Hepatic stellate cell (primary cell): Measurements from ENCODE around the gene TMEM86B.
"Not testable (repeated sequence)": the region's sequence is repeated elsewhere in the genome, so short reads cannot be mapped to it uniquely, and the experiment has no call there.

Experiments
- DNase-seq: peaks from one replicate; pipeline ENCODE4 v3.0.0; 2011; ENCODE audit warnings: low spot score

The TMEM86B gene

GRCh38 chr19:55241935-55242464 is 13.4 kb upstream of the TMEM86B start:
- no peak for DNase-seq

DNA sequence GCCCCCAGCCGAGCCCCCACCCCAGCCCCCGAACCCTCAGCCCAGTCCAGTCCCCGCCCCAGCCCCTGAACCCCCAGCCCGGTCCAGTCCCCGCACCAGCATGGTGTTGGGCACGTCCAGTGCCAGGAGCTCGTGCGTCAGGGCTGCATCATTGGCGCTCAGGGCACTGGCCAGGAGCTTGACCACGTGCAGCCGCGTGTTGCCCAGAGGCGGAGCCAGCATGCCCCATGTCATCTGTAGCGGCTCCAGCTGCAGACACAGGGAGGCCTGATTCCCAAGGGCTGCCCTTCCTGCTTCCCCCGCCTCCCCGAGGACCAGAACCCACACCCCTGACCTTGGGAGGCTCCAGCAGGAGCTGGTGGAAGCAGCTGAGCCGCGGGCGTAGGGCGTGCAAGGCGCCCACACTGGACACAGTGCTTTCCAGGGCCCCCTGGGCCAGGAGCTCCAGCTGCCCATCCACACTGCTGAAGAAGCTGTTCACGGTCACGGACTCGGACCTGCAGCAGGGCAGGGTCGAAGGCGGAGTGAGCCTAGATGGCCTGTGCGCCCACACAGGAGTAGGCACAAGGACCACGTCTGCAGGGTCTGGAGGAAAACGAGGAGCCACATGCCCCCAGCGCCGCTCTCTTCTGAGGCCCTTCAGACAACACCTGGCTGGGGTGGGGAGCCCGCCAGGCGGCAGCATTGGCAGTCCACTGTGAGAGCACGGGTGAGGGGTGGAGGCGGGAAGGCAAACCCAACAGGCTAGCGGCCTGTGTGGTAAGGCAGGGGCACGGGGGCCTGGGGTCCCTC is 12.8 kb upstream of the TMEM86B start:
- no peak for DNase-seq

- no peak for DNase-seq
Observed at GRCh38 chr19:55240713-55241020, 12.1 kb upstream of the TMEM86B start.

DNA sequence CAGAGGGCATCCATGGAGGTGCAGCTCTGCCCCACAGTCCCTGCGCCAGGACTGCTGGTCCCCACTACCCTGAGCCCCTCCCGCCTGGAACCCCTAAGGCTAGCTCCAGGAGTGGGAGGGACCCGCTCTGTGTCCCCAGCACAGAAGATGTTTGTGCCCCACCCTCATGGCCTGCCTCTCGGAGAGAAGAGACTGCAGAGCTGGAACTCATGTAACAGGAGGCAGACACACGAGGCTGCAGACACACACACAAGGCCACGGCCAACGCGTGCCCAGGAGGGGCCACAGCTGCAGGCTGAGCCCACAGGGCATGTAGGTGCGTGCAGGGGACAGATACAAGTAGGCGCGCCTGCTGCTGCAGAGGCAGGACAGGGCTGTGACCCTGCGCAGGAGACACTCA is 10.4 kb upstream of the TMEM86B start:
- DNase-seq: no peak

- DNase-seq: no peak
Observed at GRCh38 chr19:55238030-55238429, 9.5 kb upstream of the TMEM86B start.

DNA sequence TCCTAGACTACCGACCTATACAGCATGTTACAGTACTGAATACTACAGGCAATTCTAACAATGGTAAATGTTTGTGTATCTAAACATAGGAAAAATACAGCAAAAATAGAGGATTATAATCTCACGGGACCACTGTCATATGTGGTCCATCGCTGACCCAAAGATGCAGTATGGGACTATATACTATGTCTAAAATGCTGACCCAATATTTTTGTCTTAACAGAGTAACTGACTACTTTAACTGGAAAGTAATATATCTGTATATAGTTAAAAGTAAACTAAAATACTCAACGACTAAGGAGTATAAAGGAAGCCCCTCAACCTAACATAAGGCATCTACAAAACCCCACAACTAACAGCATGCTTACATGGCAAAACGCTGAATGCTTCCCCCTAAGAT is 4.4 kb upstream of the TMEM86B start:
- no peak for DNase-seq

DNA sequence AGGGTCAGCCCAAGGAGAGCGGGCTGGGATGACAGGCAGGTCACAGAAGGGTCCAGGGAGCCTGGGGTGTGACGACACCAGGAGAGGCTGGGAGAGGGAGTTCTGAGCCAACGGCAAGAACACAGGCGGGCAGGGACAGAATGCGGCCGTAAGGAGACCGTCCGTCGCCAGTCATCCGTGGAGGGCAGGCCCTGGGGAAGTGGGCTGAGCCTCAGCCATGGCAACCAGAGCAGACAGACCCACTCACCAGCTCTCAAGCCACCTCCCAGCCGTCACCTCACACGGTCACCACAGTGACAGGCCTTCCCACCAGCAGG is 3.7 kb upstream of the TMEM86B start:
- no peak for DNase-seq

DNA sequence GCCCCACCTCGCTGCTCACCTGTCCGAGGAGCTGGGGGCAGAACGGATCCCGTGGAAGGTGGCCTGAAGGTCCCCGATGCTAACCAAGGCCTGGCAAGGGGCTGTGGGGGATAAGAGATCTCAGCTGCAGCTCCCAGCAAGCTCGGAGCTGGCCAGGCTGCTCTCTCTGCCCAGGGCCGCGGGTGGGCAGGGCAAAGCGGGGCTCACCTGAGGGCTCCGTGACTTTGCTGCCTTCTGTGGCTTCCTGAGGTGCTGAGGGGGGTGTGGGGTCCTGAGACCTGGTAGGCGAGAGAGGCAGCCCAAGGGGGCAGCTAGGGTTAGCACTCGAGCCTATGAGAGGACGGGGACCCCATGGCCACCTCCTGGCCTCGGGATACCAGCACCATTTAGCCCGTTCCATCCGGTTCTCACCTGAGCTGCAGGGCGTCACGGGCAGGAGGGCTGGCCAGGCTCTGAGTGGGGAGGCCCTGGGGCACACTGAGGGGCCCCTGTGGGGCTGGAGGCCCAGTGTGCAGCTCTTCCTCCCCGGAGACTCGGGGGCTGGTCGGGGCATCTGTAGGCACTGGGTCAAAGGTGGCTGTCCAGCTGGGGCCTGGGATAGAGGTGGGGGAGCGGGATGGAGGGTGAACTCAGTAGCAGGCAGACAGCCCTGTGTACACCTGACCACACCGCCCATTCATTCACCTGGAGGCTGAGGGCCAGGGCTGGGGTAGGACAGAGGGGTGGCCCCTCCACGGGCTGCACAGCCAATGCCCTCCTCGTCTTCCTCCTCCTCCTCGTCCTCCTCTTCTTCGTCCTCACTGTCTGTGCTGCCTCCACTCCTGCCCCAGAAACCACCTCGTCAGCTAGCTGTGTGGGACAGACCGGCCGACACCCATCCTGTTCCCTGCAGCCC is 3.1 kb upstream of the TMEM86B start:
- DNase-seq: no peak

- no peak for DNase-seq
Observed at GRCh38 chr19:55230780-55231179, 2.2 kb upstream of the TMEM86B start.

DNA sequence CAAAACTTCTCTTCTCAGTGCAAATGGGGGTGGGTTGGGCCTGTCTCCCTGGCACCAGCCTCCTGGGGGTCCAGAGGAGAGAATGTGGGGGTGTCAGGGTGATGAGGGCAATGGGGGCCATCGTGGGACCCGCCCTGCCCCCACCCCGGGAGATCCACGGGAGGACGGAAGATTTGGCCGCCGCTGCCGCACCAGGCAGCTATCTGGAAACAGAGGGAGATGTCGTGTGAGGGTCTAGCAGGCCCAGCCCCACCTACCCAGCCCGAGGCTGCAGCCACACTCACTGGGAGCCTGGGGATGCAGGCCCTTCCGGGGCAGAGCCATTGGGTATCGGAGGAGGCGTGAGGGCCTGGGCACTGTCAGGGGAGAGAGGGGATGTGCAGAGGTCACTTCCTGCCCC is 1.8 kb upstream of the TMEM86B start:
- no peak for DNase-seq

- no peak for DNase-seq
Observed at GRCh38 chr19:55229789-55230182, 1.2 kb upstream of the TMEM86B start.

DNA sequence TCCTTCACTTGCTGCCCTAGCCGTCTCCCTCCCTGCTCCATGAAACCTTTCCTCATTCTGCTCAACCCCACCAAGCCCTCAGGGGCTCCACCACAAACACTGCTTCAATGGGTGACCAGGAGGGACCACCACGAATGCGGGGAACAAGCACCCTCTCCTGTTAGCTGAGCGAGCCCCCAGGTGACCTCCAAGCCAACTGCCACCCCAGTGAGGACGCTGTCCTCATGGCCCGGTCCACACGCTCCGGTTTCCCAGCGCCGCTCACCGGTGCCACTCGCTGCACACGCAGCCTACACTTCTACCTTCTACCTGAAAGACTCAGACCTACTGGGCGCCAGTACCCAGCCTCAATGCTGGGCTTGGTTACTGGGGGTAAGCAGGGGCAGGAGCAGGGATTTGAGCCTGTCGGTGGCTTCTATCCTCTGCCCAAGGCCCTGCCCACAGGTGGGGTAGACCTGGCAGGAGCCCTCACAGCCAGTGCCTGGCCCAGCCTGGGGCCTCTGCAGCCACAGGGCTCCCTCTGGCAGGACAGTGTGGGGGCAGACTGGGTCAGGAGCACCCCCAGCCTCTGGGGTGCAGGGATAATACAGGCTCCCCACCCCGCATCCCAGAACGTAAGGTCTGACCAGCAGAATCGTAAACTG is 704 bp upstream of the TMEM86B start:
- no peak for DNase-seq

DNA sequence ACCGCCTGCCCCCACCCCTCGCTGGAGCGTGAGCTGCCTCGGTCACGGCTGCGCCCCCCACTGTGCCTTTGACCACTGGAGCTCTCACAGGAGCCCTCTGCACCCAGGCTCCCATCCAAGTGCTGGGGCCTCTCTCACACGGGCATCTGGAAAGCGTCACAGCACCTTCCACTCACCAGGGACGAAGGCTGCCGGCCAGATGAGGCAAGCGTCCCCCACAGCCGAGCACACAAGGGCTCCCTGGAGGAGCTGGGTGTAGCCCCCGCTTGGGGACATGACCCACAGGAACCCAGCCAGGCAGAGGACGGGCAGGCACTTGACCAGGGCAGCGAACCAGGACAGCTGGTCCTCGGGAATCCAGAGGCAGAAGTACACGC is 560 bp downstream of the TMEM86B start:
- no peak for DNase-seq

DNA sequence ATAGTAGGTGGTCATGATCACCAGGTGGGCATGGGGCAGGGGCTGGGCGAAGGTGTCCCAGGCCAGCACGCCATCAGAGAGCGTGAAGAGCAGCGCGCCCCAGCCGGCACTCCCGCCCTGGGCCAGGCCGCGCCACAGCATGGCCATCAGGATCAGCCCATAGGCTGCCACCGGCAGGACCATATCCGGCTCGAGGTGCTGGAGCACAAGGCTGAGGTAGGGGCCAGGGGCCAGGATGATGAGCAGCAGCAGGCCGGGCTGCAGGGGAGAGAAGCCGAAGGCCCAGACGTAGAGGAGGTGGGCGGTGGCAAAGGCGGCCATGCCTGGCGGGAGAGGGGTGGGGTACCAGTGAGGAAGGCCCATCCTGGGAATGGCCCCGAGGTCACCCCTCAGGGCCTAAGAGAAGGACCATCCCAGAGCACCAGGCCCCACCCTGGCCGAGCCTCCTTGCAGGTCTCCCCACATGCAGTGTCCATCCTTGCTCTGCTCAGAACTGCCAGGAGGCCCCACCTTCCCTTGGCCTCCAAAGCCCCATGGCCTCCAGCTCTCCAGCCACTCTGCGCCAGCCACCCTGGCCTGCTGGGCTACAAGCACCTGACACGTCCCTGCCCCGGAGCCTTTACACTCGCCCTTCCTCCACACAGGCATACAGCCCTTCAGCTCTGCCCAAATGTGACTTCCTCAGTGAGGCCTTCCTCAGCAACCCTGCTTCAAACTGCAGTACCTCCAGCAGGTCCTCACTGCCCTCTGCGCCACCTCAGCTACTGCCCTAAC is 1.1 kb downstream of the TMEM86B start:
- no peak for DNase-seq

- DNase-seq: no peak
Observed at GRCh38 chr19:55226788-55227187, 1.8 kb downstream of the TMEM86B start.

DNA sequence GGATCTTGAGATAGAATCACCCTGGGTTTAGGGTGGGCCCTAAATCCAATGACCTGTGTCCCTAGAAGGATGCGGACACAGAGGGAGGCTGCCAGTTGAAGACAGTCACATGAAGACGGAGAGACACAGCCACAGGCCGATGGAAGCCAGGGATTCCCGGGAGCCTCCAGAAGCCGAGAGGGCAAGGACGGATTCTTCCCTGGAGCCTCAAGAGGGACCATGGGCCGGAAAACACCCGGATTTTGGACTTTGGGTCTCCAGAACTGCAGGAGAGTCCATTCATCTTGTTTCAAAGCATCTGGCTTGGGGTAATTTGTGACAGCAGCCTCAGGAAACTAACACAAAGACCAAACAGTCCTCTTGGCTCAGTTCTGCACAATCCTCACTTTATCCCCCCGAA is 2.3 kb downstream of the TMEM86B start:
- no peak for DNase-seq

DNA sequence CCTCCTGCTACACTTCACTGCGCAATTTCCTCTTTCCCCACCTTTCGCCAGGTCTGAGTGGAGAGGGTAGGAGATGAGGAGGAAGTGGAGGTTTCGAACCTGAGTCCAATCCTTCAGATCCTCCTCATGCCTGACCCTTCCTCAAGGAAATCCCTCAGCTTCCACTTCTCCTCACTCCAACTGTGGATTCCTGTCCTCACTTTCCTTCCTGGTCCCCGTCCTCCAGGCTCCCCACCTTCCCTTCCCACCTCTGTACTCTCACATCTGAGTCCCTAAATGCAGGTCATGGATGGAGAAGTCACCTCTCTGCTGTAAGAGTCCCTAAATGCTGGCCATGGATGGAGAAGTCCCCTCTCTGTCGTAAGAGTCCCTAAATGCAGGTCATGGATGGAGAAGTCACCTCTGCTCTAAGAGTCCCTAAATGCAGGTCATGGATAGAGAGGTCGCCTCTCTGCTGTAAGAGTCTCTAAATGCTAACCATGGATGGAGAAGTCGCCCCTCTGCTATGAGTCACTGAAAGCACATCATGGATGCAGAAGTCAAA is 3.1 kb downstream of the TMEM86B start:
- DNase-seq: no peak

- DNase-seq: not testable (repeated sequence)
Observed at GRCh38 chr19:55224679-55225414, 3.7 kb downstream of the TMEM86B start.

GRCh38 chr19:55224038-55224665 is 4.4 kb downstream of the TMEM86B start:
- no peak for DNase-seq

GRCh38 chr19:55223291-55224037 is 5.1 kb downstream of the TMEM86B start:
- no peak for DNase-seq
